Activated CD4-positive, alpha-beta T cell treated with anti-CD3 and anti-CD28 coated beads, Interleukin-2, Interleukin-6, amounts not matched to agents 100 ng/mL and 50 ng/mL, durations not matched to agents 16 hours and 8 hours (primary cell): ENCODE data around the gene PAMR1.
A peak's percentile ranks its signal among the peaks of the same experiment; 100 is the strongest.
"Not testable (repeated sequence)": the region's sequence is repeated elsewhere in the genome, so short reads cannot be mapped to it uniquely, and the experiment has no call there.

ENCODE experiments used
- DNase-seq: peaks from one replicate; pipeline ENCODE4 v3.0.0-alpha.2; 2020

The PAMR1 gene

GRCh38 chr11:35543481-35543880 lies 18.1 kb upstream of the PAMR1 start:
- no peak for DNase-seq

DNA sequence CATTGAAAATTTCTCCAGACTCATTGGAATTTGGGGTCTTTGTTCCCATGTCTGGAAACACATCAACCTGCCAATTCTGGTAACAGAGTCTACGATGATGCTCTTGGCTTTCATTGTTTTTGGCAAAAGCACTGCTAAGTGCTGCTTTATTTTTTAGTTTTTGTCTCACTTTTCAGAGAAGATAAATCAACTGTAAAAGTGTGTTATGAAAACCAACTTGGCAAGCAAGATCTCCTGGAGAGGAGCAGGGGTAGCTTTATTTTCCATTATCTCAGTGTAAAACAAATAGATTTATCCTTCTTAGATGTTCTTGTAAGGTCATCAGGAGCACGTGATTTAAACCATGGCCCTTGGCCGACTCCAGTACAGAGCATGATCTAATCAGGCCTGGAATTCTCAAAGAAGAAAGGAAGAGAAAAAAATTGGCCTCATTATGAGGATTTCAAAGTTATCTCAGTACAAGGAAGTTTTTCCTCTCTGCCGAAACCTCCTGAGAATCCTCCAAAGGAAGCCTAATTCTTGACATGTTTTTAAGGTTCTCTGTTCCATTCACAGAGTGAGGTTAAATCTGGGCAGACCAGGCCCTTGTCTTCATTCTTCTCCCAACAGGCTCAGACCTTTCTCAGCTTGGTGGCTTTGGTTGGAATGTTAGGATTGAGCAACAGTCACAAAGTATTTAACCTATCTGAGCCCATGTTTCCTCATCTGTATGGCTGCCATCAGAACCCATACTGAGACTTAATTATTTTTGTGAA lies 16.4 kb upstream of the PAMR1 start:
- no peak for DNase-seq

GRCh38 chr11:35540526-35540925 lies 15.1 kb upstream of the PAMR1 start:
- DNase-seq, result no peak

GRCh38 chr11:35539781-35540281 lies 14.4 kb upstream of the PAMR1 start:
- DNase-seq, result no peak

GRCh38 chr11:35539256-35539655 lies 13.8 kb upstream of the PAMR1 start:
- no peak for DNase-seq

DNA sequence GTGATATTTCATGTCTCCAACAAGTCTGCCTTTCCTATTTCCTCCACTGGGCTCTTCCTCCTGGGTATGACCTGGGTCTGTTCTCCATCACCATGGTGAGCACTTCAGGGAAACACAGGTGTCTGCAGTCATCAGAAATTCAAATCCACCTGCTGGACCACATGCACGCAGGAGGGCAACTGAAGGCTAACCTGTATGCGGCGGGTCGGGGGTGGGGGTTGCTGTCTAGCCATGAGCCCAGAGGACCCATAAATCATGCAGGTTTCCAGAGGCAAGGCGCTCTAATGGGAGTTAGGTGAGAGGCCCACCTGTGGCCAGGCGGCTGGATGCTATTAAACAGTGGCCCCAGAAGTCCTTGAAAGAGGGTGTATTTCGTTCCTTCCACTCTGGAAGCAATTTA lies 11.1 kb upstream of the PAMR1 start:
- DNase-seq, result no peak

DNA sequence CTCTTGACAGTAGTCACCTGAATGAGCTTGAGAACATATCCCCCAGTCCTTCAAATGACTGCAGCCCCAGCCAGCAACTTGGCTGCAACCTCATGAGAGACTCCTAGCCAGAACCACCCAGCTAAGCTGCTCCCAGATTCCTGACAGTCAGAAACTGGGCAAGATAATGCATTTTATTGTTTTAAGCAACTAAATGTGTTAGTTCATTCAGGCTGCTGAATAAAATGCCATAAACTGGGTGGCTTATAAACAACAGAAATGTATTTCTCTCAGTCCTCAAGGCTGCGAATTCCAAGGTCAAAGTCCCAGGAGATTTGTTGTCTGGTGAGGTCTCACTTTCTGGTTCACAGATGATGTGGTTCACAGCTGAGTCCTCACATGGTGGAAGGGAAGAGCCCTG lies 5.8 kb upstream of the PAMR1 start:
- DNase-seq, result no peak

GRCh38 chr11:35529971-35530495 lies 4.6 kb upstream of the PAMR1 start:
- no peak for DNase-seq

- peak; percentile 4 for DNase-seq
Observed at GRCh38 chr11:35526370-35526792, 965 bp upstream of the PAMR1 start.

DNA sequence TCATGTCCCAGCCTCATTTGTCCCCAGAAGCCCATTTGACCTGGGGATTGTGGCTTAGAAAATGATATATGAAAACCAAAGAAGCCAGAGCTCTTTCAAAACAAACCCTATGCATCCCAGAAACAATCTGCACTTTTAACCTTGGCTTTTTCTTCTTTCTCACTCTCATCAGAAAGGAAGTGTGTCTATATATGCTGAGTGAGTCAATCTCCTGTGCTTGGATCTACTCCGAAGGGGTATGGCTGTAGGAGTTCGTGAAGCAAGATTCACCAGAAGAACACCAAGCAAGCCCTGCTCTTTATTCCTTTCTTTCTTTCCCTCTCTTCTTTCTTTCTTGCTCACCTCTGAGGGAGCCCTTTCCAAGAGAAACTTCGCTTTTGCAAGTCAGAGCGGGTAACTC lies 636 bp downstream of the PAMR1 start:
- no peak for DNase-seq

GRCh38 chr11:35523861-35524260 lies 1.6 kb downstream of the PAMR1 start:
- DNase-seq, result no peak

GRCh38 chr11:35523331-35523768 lies 2.1 kb downstream of the PAMR1 start:
- DNase-seq, result no peak

GRCh38 chr11:35522091-35522490 lies 3.3 kb downstream of the PAMR1 start:
- not testable (repeated sequence) for DNase-seq

DNA sequence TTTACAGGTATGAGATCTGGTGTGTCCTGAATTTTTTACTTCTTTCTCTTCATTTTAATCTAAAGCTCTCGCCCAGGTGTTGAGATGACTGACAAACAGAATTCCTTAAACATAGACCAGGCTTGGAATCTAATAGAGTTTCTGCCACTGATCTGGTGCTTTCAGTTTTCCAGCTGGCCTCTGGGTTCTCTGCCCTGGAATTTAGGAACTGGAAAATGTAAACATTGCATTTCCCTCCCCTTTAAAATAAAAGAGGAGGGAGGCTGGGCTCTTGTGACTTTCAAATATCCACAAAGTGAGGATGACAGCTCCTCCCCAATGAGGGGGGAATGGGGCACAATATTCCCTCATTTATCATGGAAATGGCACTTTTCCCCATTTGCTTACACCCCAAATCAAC lies 5.0 kb downstream of the PAMR1 start:
- DNase-seq, result no peak

DNA sequence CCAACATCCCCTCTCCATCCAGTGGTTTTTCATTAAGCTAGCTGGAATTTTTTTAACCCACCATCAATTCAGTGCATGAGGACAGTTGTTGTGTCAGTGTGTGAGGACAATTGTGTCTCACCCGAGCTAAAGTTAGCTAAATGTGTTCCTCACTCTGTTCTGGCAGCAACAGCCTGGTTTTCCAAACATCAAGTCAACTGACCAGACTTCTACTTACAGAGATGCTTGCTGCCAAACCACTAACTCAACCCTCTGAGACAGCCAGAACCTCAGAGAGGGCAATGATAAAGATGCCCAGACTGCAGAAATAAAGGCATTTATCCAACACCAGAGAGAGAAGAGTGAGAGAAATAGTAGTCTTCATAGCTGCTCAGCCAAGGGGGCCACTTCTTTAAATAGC lies 6.7 kb downstream of the PAMR1 start:
- no peak for DNase-seq

DNA sequence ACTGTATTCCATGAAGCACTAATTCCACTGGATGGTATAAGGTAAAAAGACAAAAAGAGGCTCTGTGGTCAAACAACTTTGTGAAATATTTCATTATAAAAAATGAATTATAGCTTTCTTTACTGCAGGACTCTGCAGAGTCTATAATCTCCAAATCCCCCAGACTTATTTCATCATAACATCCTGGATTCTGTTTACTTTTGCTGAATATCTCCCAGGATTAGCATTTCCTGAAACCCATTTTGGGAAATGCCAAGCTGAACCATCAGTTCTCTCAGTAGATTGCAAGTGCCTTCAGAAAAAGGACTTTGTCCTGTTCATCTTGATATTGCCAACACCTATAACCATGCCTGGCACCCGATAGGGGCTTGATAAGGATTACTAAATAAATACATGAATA lies 7.9 kb downstream of the PAMR1 start:
- no peak for DNase-seq

- DNase-seq, result no peak
Observed at GRCh38 chr11:35516403-35516802, 9.0 kb downstream of the PAMR1 start.

DNA sequence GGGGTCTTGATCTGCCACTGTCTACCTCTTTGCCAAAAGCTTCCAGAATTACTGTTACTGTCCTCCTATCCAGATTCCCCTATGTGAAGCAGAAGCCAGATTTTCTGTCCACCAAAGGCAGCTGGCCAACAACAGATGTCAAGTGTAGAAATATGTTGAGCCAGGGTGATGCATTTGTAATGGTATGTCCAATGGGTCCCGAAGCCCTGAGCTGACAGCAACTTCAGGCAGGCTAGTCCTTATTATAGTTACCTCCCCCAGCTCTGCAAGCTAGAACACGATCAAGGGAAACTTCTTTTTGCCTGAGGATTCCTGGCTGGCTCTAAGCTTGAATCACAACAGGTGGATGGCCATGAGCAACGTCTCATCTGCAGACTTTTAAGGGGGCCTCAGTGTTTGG lies 10.2 kb downstream of the PAMR1 start:
- DNase-seq, result no peak

GRCh38 chr11:35514481-35514880 lies 10.9 kb downstream of the PAMR1 start:
- DNase-seq, result no peak

DNA sequence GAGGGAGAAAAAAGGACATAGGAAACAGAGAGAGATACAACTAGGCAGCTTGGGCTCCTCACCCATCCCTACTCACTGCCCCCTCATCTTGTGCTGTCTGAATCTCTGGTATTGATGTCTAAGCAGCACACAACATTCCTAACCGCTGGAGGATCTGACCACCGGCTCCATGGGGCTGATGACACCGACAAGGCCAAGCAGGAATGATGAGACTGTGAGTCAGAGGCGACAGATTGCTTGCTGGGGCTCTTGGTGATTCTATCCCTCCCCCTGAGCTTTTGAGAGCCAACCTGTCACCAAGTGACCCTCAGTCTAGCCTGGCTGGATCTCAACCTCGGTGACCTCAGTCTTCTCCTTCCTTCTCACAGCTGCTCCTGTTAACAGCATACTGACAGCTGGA lies 13.8 kb downstream of the PAMR1 start:
- DNase-seq, result no peak

DNA sequence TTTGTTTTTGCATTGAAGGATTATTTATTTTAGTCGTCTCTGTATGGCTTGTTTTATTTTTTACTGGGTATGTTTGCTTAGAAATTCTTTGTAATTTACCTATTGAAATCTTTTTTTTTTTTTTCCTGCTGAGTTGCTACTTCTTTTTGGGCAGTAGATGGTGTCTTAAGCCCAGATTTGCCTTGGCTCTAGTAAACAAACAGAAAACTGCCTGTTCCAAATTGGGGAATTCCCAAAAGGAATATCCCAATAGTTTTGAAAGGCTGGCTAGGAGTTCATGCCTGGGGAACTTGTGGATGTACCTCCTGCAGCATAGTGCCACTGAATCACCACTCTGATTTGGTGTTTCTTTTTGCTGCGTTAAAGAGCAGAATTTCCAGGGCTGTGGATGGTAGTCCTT lies 17.7 kb downstream of the PAMR1 start:
- DNase-seq, result no peak

DNA sequence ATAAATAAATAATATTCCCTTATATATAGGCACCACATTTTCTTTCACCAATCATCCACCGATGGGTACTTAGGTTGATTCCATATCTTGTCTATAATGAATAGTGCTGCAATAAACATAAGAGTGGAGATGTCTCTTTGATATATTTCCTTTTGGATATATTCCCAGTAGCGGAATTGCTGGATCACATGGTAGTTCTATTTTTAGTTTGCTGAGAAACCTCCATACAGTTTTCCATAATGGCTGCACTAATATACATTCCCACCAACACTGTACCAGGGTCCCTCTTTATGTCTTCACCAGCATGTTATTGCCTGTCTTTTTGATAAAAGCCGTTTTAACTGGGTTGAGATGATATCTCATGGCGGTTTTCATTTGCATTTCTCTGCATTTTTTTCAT lies 23.6 kb downstream of the PAMR1 start:
- DNase-seq, result no peak

- DNase-seq, result no peak
Observed at GRCh38 chr11:35500744-35501143, 24.7 kb downstream of the PAMR1 start.

- no peak for DNase-seq
Observed at GRCh38 chr11:35496416-35496815, 29.0 kb downstream of the PAMR1 start.

DNA sequence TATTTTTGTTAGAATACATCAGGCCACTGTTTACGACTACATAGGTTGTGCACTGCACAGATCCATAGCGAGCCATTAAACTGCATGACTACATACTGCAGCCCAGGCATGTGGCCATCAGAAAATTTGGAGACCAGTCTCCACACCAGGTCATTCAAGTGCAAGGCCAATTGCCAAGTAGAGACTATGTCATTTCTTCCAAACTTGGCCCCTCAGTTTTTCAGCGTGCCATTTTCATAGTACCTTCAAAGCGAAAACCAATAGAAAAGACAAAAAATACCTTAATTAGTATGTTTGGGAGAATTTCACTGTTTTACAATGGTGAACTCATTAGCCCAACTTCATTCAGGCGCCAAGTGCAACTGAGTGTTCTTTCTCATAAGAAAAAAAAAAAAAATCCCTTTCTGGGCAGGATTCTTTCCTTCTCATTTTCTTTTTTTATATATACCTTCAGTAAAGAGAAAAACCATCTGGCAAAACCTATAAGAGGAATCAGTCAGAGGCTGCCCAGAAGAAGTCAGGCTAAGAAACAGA lies 30.4 kb downstream of the PAMR1 start:
- DNase-seq, result no peak
